ENCODE results near the gene KLK2.

KLK2 gene

GRCh38 chr19:50861496-50862286, 11.5 kb upstream of the KLK2 start:
- no peak for DNase-seq (ENCODE audit: low spot score)
- H3K27ac Mint-ChIP-seq: no peak overlapping the region
- peaks cover 19% of the 10 kb centered on the region for H3K27me3 Mint-ChIP-seq (ENCODE audit: low read depth)
- no peaks in the 10 kb centered on the region for H3K36me3 Mint-ChIP-seq (ENCODE audit: low read depth)
- no peaks in the 10 kb centered on the region for H3K9me3 Mint-ChIP-seq
- no peak overlapping the region for H3K4me3 Mint-ChIP-seq
- no peaks in the 10 kb centered on the region for H3K4me1 Mint-ChIP-seq (ENCODE audit: low read depth)

DNA sequence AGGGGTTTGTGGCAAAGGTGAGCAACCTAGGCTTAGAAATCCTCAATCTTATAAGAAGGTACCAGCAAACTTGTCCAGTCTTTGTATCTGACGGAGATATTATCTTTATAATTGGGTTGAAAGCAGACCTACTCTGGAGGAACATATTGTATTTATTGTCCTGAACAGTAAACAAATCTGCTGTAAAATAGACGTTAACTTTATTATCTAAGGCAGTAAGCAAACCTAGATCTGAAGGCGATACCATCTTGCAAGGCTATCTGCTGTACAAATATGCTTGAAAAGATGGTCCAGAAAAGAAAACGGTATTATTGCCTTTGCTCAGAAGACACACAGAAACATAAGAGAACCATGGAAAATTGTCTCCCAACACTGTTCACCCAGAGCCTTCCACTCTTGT, 3.8 kb upstream of the KLK2 start:
- H3K9me3 Mint-ChIP-seq: no peaks in the 10 kb centered on the region
- H3K4me1 Mint-ChIP-seq (ENCODE audit: low read depth): no peaks in the 10 kb centered on the region
- no peaks in the 10 kb centered on the region for H3K36me3 Mint-ChIP-seq (ENCODE audit: low read depth)
- DNase-seq (ENCODE audit: low spot score): no peak
- peaks cover 30% of the 10 kb centered on the region for H3K27me3 Mint-ChIP-seq (ENCODE audit: low read depth)
- no peak overlapping the region for H3K4me3 Mint-ChIP-seq
- no peak overlapping the region for H3K27ac Mint-ChIP-seq

DNA sequence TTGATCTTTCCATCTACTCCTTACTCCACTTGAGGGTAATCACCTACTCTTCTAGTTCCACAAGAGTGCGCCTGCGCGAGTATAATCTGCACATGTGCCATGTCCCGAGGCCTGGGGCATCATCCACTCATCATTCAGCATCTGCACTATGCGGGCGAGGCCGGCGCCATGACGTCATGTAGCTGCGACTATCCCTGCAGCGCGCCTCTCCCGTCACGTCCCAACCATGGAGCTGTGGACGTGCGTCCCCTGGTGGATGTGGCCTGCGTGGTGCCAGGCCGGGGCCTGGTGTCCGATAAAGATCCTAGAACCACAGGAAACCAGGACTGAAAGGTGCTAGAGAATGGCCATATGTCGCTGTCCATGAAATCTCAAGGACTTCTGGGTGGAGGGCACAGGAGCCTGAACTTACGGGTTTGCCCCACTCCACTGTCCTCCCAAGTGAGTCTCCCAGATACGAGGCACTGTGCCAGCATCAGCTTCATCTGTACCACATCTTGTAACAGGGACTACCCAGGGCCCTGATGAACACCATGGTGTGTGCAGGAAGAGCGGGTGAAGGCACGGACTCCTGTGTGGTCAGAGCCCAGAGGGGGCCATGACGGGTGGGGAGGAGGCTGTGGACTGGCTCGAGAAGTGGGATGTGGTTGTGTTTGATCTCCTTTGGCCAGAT, 2.7 kb upstream of the KLK2 start:
- Mint-ChIP-seq H3K4me1 (ENCODE audit: low read depth) (no peaks in the 10 kb centered on the region), H3K4me3 (no peak overlapping the region), H3K36me3 (ENCODE audit: low read depth) (no peaks in the 10 kb centered on the region), H3K9me3 (no peaks in the 10 kb centered on the region), H3K27me3 (ENCODE audit: low read depth) (peaks cover 26% of the 10 kb centered on the region), H3K27ac (no peak overlapping the region)
- DNase-seq (ENCODE audit: low spot score): peak; percentile 5

DNA sequence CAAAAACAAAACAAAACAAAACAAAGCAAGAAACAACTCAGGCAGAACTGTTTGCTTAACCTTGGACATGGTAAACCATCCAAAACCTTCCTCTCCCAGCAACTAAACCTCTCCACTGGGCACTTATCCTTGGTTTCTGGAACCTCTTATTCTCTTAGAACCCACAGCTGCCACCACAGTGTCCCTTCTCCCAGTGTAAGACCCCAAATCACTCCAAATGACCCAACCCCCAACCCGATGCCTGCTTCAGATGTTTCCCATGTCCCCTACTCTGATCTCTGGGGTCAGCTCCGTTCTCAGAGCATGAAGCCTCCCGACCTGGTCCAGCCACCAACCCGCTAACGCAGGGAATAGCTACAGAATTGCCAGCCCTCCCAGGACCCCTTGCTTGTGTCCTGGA, 972 bp downstream of the KLK2 start:
- Mint-ChIP-seq H3K4me3 (no peak overlapping the region), H3K9me3 (no peaks in the 10 kb centered on the region)

DNA sequence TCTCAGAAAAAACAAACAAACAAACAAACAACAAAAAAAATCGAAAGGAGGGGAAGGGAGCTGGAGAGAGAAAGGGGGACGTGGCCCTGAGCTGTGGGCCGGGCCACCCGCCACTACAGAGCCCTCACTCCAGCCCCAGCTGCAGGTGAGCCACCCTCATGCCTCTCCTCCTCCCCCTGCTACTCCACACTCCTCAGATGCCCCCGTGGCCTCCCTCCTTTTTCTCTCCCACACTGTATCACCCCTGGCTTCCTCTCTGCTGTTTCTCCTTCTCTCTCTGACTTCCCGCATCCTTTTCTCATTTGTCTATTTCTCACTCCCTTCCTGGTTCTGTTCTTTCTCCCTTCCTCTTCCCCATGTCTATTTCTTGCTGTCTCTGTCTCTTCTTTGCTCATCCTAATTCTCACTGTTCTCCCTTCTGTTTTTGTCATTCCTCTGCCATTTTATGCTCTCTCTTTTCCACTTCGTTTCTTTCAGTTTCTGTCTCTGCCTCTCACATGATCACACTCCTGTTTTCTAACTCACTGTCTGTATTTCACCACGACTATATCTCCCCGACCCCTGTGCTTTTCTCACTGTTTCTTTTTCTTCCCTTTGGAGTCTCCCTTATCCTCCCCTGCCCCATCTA, 2.7 kb downstream of the KLK2 start:
- Mint-ChIP-seq H3K36me3 (ENCODE audit: low read depth) (no peaks in the 10 kb centered on the region), H3K27me3 (ENCODE audit: low read depth) (peaks cover 20% of the 10 kb centered on the region)
- no peak for DNase-seq (ENCODE audit: low spot score)

More for the DNA sequence above, 972 bp downstream of the KLK2 start:
- Mint-ChIP-seq H3K27me3 (ENCODE audit: low read depth) (peaks cover 17% of the 10 kb centered on the region), H3K4me1 (ENCODE audit: low read depth) (no peaks in the 10 kb centered on the region), H3K27ac (no peak overlapping the region), H3K36me3 (ENCODE audit: low read depth) (no peaks in the 10 kb centered on the region)
- no peak for DNase-seq (ENCODE audit: low spot score)

DNA sequence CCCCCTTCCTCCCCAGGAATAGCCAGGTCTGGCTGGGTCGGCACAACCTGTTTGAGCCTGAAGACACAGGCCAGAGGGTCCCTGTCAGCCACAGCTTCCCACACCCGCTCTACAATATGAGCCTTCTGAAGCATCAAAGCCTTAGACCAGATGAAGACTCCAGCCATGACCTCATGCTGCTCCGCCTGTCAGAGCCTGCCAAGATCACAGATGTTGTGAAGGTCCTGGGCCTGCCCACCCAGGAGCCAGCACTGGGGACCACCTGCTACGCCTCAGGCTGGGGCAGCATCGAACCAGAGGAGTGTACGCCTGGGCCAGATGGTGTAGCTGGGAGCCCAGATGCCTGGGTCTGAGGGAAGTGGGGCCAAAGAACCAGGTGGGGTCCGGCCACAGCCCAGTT, 3.2 kb downstream of the KLK2 start:
- DNase-seq (ENCODE audit: low spot score): no peak
- Mint-ChIP-seq H3K4me1 (ENCODE audit: low read depth) (no peaks in the 10 kb centered on the region), H3K36me3 (ENCODE audit: low read depth) (no peaks in the 10 kb centered on the region), H3K27me3 (ENCODE audit: low read depth) (peaks cover 14% of the 10 kb centered on the region), H3K9me3 (no peaks in the 10 kb centered on the region), H3K27ac (no peak overlapping the region), H3K4me3 (no peak overlapping the region)

More for the DNA sequence above, 2.7 kb downstream of the KLK2 start:
- H3K4me3 Mint-ChIP-seq: no peak overlapping the region
- no peaks in the 10 kb centered on the region for H3K9me3 Mint-ChIP-seq
- H3K27ac Mint-ChIP-seq: no peak overlapping the region
- H3K4me1 Mint-ChIP-seq (ENCODE audit: low read depth): no peaks in the 10 kb centered on the region

GRCh38 chr19:50877338-50877737, 4.1 kb downstream of the KLK2 start:
- DNase-seq (ENCODE audit: low spot score): no peak
- no peaks in the 10 kb centered on the region for H3K36me3 Mint-ChIP-seq (ENCODE audit: low read depth)
- H3K4me1 Mint-ChIP-seq (ENCODE audit: low read depth): no peaks in the 10 kb centered on the region
- no peaks in the 10 kb centered on the region for H3K9me3 Mint-ChIP-seq
- H3K27ac Mint-ChIP-seq: no peak overlapping the region
- no peak overlapping the region for H3K4me3 Mint-ChIP-seq
- peaks cover 11% of the 10 kb centered on the region for H3K27me3 Mint-ChIP-seq (ENCODE audit: low read depth)

- DNase-seq (ENCODE audit: low spot score): no peak
- no peaks in the 10 kb centered on the region for H3K36me3 Mint-ChIP-seq (ENCODE audit: low read depth)
- H3K9me3 Mint-ChIP-seq: no peaks in the 10 kb centered on the region
- no peaks in the 10 kb centered on the region for H3K4me1 Mint-ChIP-seq (ENCODE audit: low read depth)
- H3K27ac Mint-ChIP-seq: no peak overlapping the region
- H3K27me3 Mint-ChIP-seq (ENCODE audit: low read depth): peaks cover 11% of the 10 kb centered on the region
- no peak overlapping the region for H3K4me3 Mint-ChIP-seq
These were observed 5.6 kb downstream of the KLK2 start for GRCh38 chr19:50878851-50879250.

GRCh38 chr19:50880241-50880640, 7.0 kb downstream of the KLK2 start:
- Mint-ChIP-seq H3K27ac (no peak overlapping the region), H3K9me3 (no peaks in the 10 kb centered on the region), H3K36me3 (ENCODE audit: low read depth) (no peaks in the 10 kb centered on the region), H3K27me3 (ENCODE audit: low read depth) (peaks cover 14% of the 10 kb centered on the region), H3K4me1 (ENCODE audit: low read depth) (no peaks in the 10 kb centered on the region), H3K4me3 (no peak overlapping the region)
- DNase-seq (ENCODE audit: low spot score): no peak

DNA sequence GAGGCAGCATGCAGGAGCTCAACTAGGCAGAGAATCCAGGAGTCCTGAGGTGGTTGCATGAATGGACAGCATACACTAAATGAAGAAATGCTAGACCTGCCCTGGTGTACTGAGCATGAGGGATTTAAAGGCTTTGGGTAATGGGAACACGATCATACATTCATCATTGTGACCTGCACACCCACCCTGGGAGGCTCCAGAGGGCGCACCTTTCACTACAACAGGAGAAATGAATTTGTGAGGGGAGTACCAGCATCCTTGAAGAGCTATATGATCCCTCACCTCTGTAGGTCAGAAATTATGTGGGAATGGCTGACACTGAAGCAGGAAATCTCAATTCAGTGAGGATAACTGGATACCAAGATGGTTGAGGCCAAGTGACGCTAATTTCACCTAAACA, 8.9 kb downstream of the KLK2 start:
- no peaks in the 10 kb centered on the region for H3K36me3 Mint-ChIP-seq (ENCODE audit: low read depth)
- no peaks in the 10 kb centered on the region for H3K4me1 Mint-ChIP-seq (ENCODE audit: low read depth)
- no peak for DNase-seq (ENCODE audit: low spot score)
- H3K4me3 Mint-ChIP-seq: no peak overlapping the region
- H3K27me3 Mint-ChIP-seq (ENCODE audit: low read depth): peaks cover 21% of the 10 kb centered on the region
- no peaks in the 10 kb centered on the region for H3K9me3 Mint-ChIP-seq
- H3K27ac Mint-ChIP-seq: no peak overlapping the region

DNA sequence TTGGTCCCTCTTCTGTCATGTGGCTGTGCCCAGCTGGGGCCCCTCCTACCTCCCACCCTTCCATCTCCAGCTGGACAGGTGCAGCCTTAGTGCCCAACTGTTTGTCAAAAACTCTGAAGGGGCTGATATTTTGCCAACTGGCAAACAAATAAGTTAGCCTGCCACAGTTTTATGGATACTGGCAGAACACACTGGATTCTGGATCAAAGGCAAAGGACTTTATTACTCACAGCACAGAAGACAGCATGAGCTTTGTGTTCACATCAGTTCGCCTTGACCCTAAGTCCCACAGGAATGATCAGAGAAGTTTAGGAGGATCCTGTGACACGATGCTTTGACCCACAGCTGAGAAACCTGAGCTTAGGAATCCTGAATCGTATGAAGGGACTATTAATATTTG, 16.4 kb downstream of the KLK2 start:
- H3K36me3 Mint-ChIP-seq (ENCODE audit: low read depth): no peaks in the 10 kb centered on the region
- no peaks in the 10 kb centered on the region for H3K9me3 Mint-ChIP-seq
- H3K27me3 Mint-ChIP-seq (ENCODE audit: low read depth): peaks cover 9% of the 10 kb centered on the region
- no peak for DNase-seq (ENCODE audit: low spot score)
- H3K27ac Mint-ChIP-seq: no peak overlapping the region
- no peak overlapping the region for H3K4me3 Mint-ChIP-seq
- H3K4me1 Mint-ChIP-seq (ENCODE audit: low read depth): no peaks in the 10 kb centered on the region

GRCh38 chr19:50890422-50891252, 17.4 kb downstream of the KLK2 start:
- no peak overlapping the region for H3K27ac Mint-ChIP-seq
- H3K36me3 Mint-ChIP-seq (ENCODE audit: low read depth): no peaks in the 10 kb centered on the region
- H3K4me1 Mint-ChIP-seq (ENCODE audit: low read depth): no peaks in the 10 kb centered on the region
- H3K4me3 Mint-ChIP-seq: no peak overlapping the region
- H3K9me3 Mint-ChIP-seq: peaks cover 7% of the 10 kb centered on the region
- no peak for DNase-seq (ENCODE audit: low spot score)
- peaks cover 6% of the 10 kb centered on the region for H3K27me3 Mint-ChIP-seq (ENCODE audit: low read depth)

DNA sequence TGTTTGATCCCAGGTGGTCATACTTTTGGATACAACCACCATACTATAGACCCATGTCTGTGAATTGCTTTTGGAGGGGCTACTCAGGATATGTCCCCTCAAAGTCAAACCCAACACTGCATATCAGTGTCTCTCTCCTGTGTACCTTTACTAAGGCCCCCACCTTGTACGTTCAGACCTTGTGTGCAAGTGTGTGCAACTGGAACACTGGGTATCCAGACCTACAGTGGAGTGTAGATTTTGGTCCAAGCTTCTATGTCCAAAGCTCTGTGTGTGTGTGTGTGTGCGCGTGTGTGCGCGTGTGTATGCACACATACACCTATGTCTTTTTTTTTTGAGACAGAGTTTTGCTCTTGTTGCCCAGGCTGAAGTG, 18.0 kb downstream of the KLK2 start:
- Mint-ChIP-seq H3K4me1 (ENCODE audit: low read depth) (no peaks in the 10 kb centered on the region), H3K27ac (no peak overlapping the region), H3K9me3 (peaks cover 7% of the 10 kb centered on the region), H3K36me3 (ENCODE audit: low read depth) (no peaks in the 10 kb centered on the region), H3K4me3 (no peak overlapping the region), H3K27me3 (ENCODE audit: low read depth) (peaks cover 3% of the 10 kb centered on the region)
- no peak for DNase-seq (ENCODE audit: low spot score)
